SK-N-SH (cell line): ENCODE results near the gene UCHL3. TPM values are rescaled to one million over a fixed set of nuclear protein-coding genes. Genes with fewer than 3 reads are reported as not detected.
A peak's percentile ranks its signal among the peaks of the same experiment; 100 is the strongest.

ENCODE experiments used
- CTCF ChIA-PET: fragments of 300-600, 350-600 bp; formaldehyde crosslinking; extraction: SDS; loops from one replicate; lab custom pipeline; 2021; lab: Yijun Ruan, JAX
- POLR2A ChIA-PET: fragments of 350-600 bp; sonication (Branson Sonifier 250); formaldehyde crosslinking; extraction: SDS; loops from one replicate; lab custom pipeline; 2020; ENCODE audit warnings: antibody characterized with exemption, inconsistent platforms; lab: Yijun Ruan, JAX
- DNase-seq: peaks from one replicate; pipeline ENCODE4 v3.0.0; 2012
- H2AFZ ChIP-seq: fragments of 200-600 bp; sonication (generic); 2 replicates; pipeline ENCODE4 v1.8.1; 2016; ENCODE audit warnings: antibody characterized with exemption, mild to moderate bottlenecking, low read depth
- H3F3A ChIP-seq: fragments of 200-600 bp; sonication (generic); replicated peaks from 2 replicates; pipeline ENCODE3; 2016; ENCODE audit warnings: antibody characterized with exemption, mild to moderate bottlenecking; ENCODE audit not compliant: insufficient read depth
- H3K27ac ChIP-seq, 2 experiments: fragments of 200-500 bp in 1 of 2; fragments of 200-600 bp in 1 of 2; sonication (Bioruptor generic) in 1 of 2; sonication (generic), shearing (Covaris generic) in 1 of 2; 2 replicates each; pipeline versions ENCODE4 v1.5.1 to v1.6.1; 2014 to 2016; ENCODE audit warnings: low read depth in 2 of 2, inconsistent platforms in 1 of 2, low read length in 1 of 2, mild to moderate bottlenecking in 1 of 2, mixed read lengths in 1 of 2
- H3K27me3 ChIP-seq: fragments of 200-600 bp; sonication (generic), shearing (Covaris generic); 2 replicates; pipeline ENCODE4 v1.6.1; 2016; ENCODE audit warnings: mixed run types; ENCODE audit not compliant: insufficient read depth
- H3K36me3 ChIP-seq, 2 experiments: fragments of 200-500 bp in 1 of 2; fragments of 200-600 bp in 1 of 2; sonication (Bioruptor generic) in 1 of 2; sonication (generic) in 1 of 2; replicated peaks in 1 of 2; 2 replicates each; pipeline versions ENCODE3 to v1.5.1; 2014 to 2016; ENCODE audit warnings: low read length in 1 of 2, mild to moderate bottlenecking in 1 of 2; ENCODE audit not compliant: insufficient read depth in 2 of 2, control insufficient read depth in 1 of 2
- H3K4me1 ChIP-seq, 2 experiments: fragments of 200-500 bp in 1 of 2; fragments of 200-600 bp in 1 of 2; sonication (Bioruptor generic) in 1 of 2; sonication (generic), shearing (Covaris generic) in 1 of 2; 2 replicates each; pipeline versions ENCODE4 v1.5.1 to v1.6.1; 2014 to 2016; ENCODE audit warnings: low read depth in 1 of 2, low read length in 1 of 2, mixed run types in 1 of 2; ENCODE audit not compliant: insufficient read depth in 2 of 2, control insufficient read depth in 1 of 2
- H3K4me2 ChIP-seq: fragments of 200-600 bp; sonication (generic), shearing (Covaris generic); 2 replicates; pipeline ENCODE4 v1.6.1; 2017; ENCODE audit warnings: mixed run types
- H3K4me3 ChIP-seq, 2 experiments: fragments of 200-500 bp in 1 of 2; fragments of 200-600 bp in 1 of 2; sonication (Bioruptor generic) in 1 of 2; sonication (generic), shearing (Covaris generic) in 1 of 2; 2 replicates each; pipeline versions ENCODE4 v1.5.1 to v1.8.1; 2014 to 2016; ENCODE audit warnings: low read depth in 2 of 2, inconsistent platforms in 1 of 2, low read length in 1 of 2, mild to moderate bottlenecking in 1 of 2, mixed read lengths in 1 of 2, moderate library complexity in 1 of 2
- H3K79me2 ChIP-seq: fragments of 200-600 bp; sonication (generic); 2 replicates; pipeline ENCODE4 v1.8.1; 2017; ENCODE audit warnings: mild to moderate bottlenecking; ENCODE audit not compliant: insufficient read depth
- H3K9ac ChIP-seq: fragments of 200-600 bp; sonication (generic); 2 replicates; pipeline ENCODE4 v1.6.1; 2017; ENCODE audit warnings: mixed run types
- H3K9me2 ChIP-seq: fragments of 200-600 bp; sonication (generic); 2 replicates; pipeline ENCODE4 v1.6.1; 2017; ENCODE audit warnings: mixed run types
- H3K9me3 ChIP-seq: fragments of 200-600 bp; sonication (generic); 2 replicates; pipeline ENCODE4 v1.6.1; 2017; ENCODE audit warnings: mixed run types, mild to moderate bottlenecking, moderate library complexity
- H4K20me1 ChIP-seq: fragments of 200-600 bp; sonication (generic); 2 replicates; pipeline ENCODE4 v1.6.1; 2017; ENCODE audit warnings: mild to moderate bottlenecking, mixed run types; ENCODE audit not compliant: insufficient read depth
- FOXM1 ChIP-seq: IDR thresholded peaks from 2 replicates; pipeline ENCODE4 v1.4.0; 2012; ENCODE audit warnings: low read depth, mild to moderate bottlenecking
- GABPA ChIP-seq: IDR thresholded peaks from 2 replicates; pipeline ENCODE4 v1.4.0; 2012; ENCODE audit warnings: low read depth, mild to moderate bottlenecking
- IRF3 ChIP-seq: fragments of 150-350 bp; IDR thresholded peaks from 2 replicates; pipeline ENCODE4 v1.6.1; 2016; ENCODE audit warnings: mild to moderate bottlenecking, low read depth, low read length
- JUND ChIP-seq: IDR thresholded peaks from 2 replicates; pipeline ENCODE4 v1.4.0; 2012
- MXI1 ChIP-seq: IDR thresholded peaks from 2 replicates; pipeline ENCODE4 v1.6.1; 2012; ENCODE audit warnings: mild to moderate bottlenecking, low read depth, low read length, improper control_type of control experiment
- NRF1 ChIP-seq: IDR thresholded peaks from 2 replicates; pipeline ENCODE4 v1.6.1; 2012; ENCODE audit warnings: low read depth, mild to moderate bottlenecking, low read length
- PBX3 ChIP-seq: IDR thresholded peaks from 2 replicates; pipeline ENCODE4; 2012
- POLR2AphosphoS5 ChIP-seq: IDR thresholded peaks from 2 replicates; pipeline ENCODE4 v1.6.1; 2012; ENCODE audit warnings: low read depth, low read length
- RAD21 ChIP-seq: IDR thresholded peaks from 2 replicates; pipeline ENCODE4 v1.6.1; 2012; ENCODE audit warnings: mild to moderate bottlenecking, low read length
- REST ChIP-seq: IDR thresholded peaks from 2 replicates; pipeline ENCODE4 v1.6.1; 2012; ENCODE audit warnings: mild to moderate bottlenecking, low read depth, low read length, moderate library complexity
- RFX5 ChIP-seq: IDR thresholded peaks from 2 replicates; pipeline ENCODE4 v1.6.1; 2012; ENCODE audit warnings: mild to moderate bottlenecking, improper control_type of control experiment, low read length
- SIN3A ChIP-seq: IDR thresholded peaks from 2 replicates; pipeline ENCODE4 v1.6.1; 2012; ENCODE audit warnings: low read depth, mild to moderate bottlenecking, low read length, moderate library complexity, borderline replicate concordance
- TAF1 ChIP-seq: IDR thresholded peaks from 2 replicates; pipeline ENCODE4 v1.6.1; 2012; ENCODE audit warnings: low read depth, mild to moderate bottlenecking, low read length, moderate library complexity, borderline replicate concordance
- TEAD4 ChIP-seq: IDR thresholded peaks from 2 replicates; pipeline ENCODE4 v1.4.0; 2012; ENCODE audit warnings: mild to moderate bottlenecking, borderline replicate concordance; ENCODE audit not compliant: insufficient read depth
- USF1 ChIP-seq: IDR thresholded peaks from 2 replicates; pipeline ENCODE4 v1.4.0; 2012; ENCODE audit warnings: low read depth, borderline replicate concordance
- YY1 ChIP-seq: IDR thresholded peaks from 2 replicates; pipeline ENCODE4 v1.4.0; 2012; ENCODE audit warnings: low read depth, mild to moderate bottlenecking
- WGBS: methylation state at CpG from one replicate; pipeline ENCODE4 v1.1.6; 2017; ENCODE audit warnings: low lambda C conversion rate; 5-methylcytosine and 5-hydroxymethylcytosine counted together
- polyA plus RNA-seq, 3 experiments: library from polyadenylated mRNA; depleted of rRNA; stranded (reverse); fragments of >200 nt; gene quantifications; 2 replicates each; pipeline ENCODE4 v1.2.3, GENCODE V29; 2012

UCHL3 gene
- polyA plus RNA-seq, 1 of the 3 experiments (the other 2 are of a cell fraction) = 28.8 TPM

- H3K27me3 ChIP-seq = no peaks in the 10 kb centered on the region
- H4K20me1 ChIP-seq = no peaks in the 10 kb centered on the region
- TF ChIP-seq IRF3 = no peak
- no peak overlapping the region for H3K27ac ChIP-seq
- 85% methylated on average over 1 of the region's 1 CpG for WGBS
- no peaks in the 10 kb centered on the region for H3K9me3 ChIP-seq
- H3K36me3 ChIP-seq = peaks cover 19 to 31% of the 10 kb centered on the region in 2 experiments
- H3K4me1 ChIP-seq = peaks cover 0 to 11% of the 10 kb centered on the region in 2 experiments; a peak in 2 of 4 replicates
- H3K4me3 ChIP-seq = no peak overlapping the region
- no peak overlapping the region for H3K9ac ChIP-seq
- no peak overlapping the region for H3K4me2 ChIP-seq
- no peak overlapping the region for H2AFZ ChIP-seq
- ChIA-PET CTCF (interaction anchor here (0.7 to 1.3 kb wide), 2 partner anchors 51 to 52 kb away, joined by 3 to 4 read pairs; partner anchors contain the start of gene TBC1D4), POLR2A (no interaction called here)
- H3K9me2 ChIP-seq = no peaks in the 10 kb centered on the region
- peaks cover 8% of the 10 kb centered on the region for H3F3A ChIP-seq
- peaks cover 23% of the 10 kb centered on the region for H3K79me2 ChIP-seq
- DNase-seq = no peak
Measured at GRCh38 chr13:75533861-75534260, 15.7 kb upstream of the UCHL3 start.

GRCh38 chr13:75537401-75538365 is 11.9 kb upstream of the UCHL3 start, which contains the start of gene COMMD6:
Gene COMMD6, minus strand, starts transcription at chr13:75537841. Its CDS starts 36 bp downstream, at chr13:75537805.
- no peaks in the 10 kb centered on the region for H3K9me3 ChIP-seq
- 2% methylated on average over 41 of the region's 51 CpGs for WGBS
- peak within 1 kb of the TSS; percentile 91 for H3K4me2 ChIP-seq
- H2AFZ ChIP-seq = peak within 1 kb of the TSS; percentile 90
- H3K4me1 ChIP-seq = peaks cover 0 to 11% of the 10 kb centered on the region in 2 experiments; a peak in 2 of 4 replicates
- H4K20me1 ChIP-seq = no peaks in the 10 kb centered on the region
- peaks cover 15 to 17% of the 10 kb centered on the region in 2 experiments for H3K36me3 ChIP-seq
- H3K9ac ChIP-seq = peak within 1 kb of the TSS; percentile 84
- ChIA-PET POLR2A (interaction anchor here (1.1 kb wide), 1 partner anchor 12 kb away, joined by 3 read pairs; the partner anchor contains the start of gene UCHL3), CTCF (interaction anchor here (0.6 to 2.1 kb wide), 3 partner anchors 12 to 1820 kb away, joined by 3 to 10 read pairs (median 3); partner anchors contain the start of genes TBC1D4 and UCHL3)
- no peaks in the 10 kb centered on the region for H3K9me2 ChIP-seq
- peak within 1 kb of the TSS; percentile 93 to 96 for H3K4me3 ChIP-seq
- peaks cover 23% of the 10 kb centered on the region for H3K79me2 ChIP-seq
- H3K27ac ChIP-seq = peak within 1 kb of the TSS; percentile 75 to 80
- peak; percentile 91 for DNase-seq
- no peaks in the 10 kb centered on the region for H3K27me3 ChIP-seq
- H3F3A ChIP-seq = peaks cover 10% of the 10 kb centered on the region
- TF ChIP-seq POLR2AphosphoS5 = peak; percentile 94
- 0 out of 2 replicates have a peak, but pooled peaks have one; percentile 27 for TF ChIP-seq SIN3A
- peak; percentile 45 for TF ChIP-seq NRF1
- TF ChIP-seq RAD21 = peak; percentile 24; the same call in 1 of the 2 replicates
- TF ChIP-seq JUND = peak; percentile 48
- no peak for TF ChIP-seq RFX5
- TF ChIP-seq FOXM1 = no peak
- no peak for TF ChIP-seq IRF3
- 0 out of 2 replicates have a peak, but pooled peaks have one; percentile 48 for TF ChIP-seq YY1
- no peak for TF ChIP-seq TEAD4
- TF ChIP-seq GABPA = peak; percentile 71
- TF ChIP-seq MXI1 = peak; percentile 94
- TF ChIP-seq TAF1 = peak; percentile 90
- TF ChIP-seq USF1 = peak; percentile 28; the same call in 1 of the 2 replicates
- TF ChIP-seq PBX3 = 0 out of 2 replicates have a peak, but pooled peaks have one; percentile 1
- TF ChIP-seq REST = 0 out of 2 replicates have a peak, but pooled peaks have one; percentile 31
